Esophagus (tissue), 2 donors: ENCODE data around the gene GMEB2. TPM values are rescaled to one million over a fixed set of nuclear protein-coding genes. Genes with fewer than 3 reads are reported as not detected.
A peak's percentile ranks its signal among the peaks of the same experiment; 100 is the strongest.
"Not testable (repeated sequence)": the region's sequence is repeated elsewhere in the genome, so short reads cannot be mapped to it uniquely, and the experiment has no call there.

ENCODE experiments used
- H3K27ac ChIP-seq, 2 donors: one replicate each; pipeline ENCODE4 v1.5.1; 2013; ENCODE audit warnings: low read depth in 2 of 2, mild to moderate bottlenecking in 2 of 2, inconsistent platforms in 1 of 2, low read length in 1 of 2, moderate library complexity in 1 of 2
- H3K27me3 ChIP-seq, 2 donors: one replicate each; pipeline ENCODE4 v1.6.1; 2013; ENCODE audit warnings: low read length in 2 of 2, control low read depth in 1 of 2, mild to moderate bottlenecking in 1 of 2; ENCODE audit not compliant: insufficient read depth in 2 of 2, control insufficient read depth in 1 of 2
- H3K36me3 ChIP-seq, 2 donors: one replicate each; pipeline ENCODE4 v1.6.1; 2013; ENCODE audit warnings: low read length in 1 of 2; ENCODE audit not compliant: control insufficient read depth in 2 of 2, insufficient read depth in 2 of 2
- H3K4me1 ChIP-seq, 2 donors: one replicate each; pipeline ENCODE4 v1.6.1; 2013; ENCODE audit warnings: low read length in 1 of 2; ENCODE audit not compliant: control insufficient read depth in 2 of 2, insufficient read depth in 2 of 2
- H3K4me3 ChIP-seq, 2 donors: one replicate each; pipeline ENCODE4 v1.5.1; 2013; ENCODE audit warnings: low read length in 2 of 2, mild to moderate bottlenecking in 2 of 2, low read depth in 1 of 2, moderate library complexity in 1 of 2
- H3K9me3 ChIP-seq, 2 donors: one replicate each; pipeline ENCODE4 v1.6.1; 2013; ENCODE audit warnings: mild to moderate bottlenecking in 2 of 2, low read depth in 1 of 2, low read length in 1 of 2, moderate library complexity in 1 of 2; ENCODE audit not compliant: control insufficient read depth in 2 of 2, insufficient read depth in 1 of 2
- WGBS, 2 donors: extraction: QIAGEN DNeasy Blood & Tissue Kit; methylation state at CpG; one replicate each; pipeline ENCODE4 v1.1.7; 2013; 5-methylcytosine and 5-hydroxymethylcytosine counted together
- polyA plus RNA-seq, 2 donors: library from polyadenylated mRNA; stranded (reverse); fragments of 200-250 nt; gene quantifications; one replicate each; pipeline ENCODE4 v1.2.3, GENCODE V29; 2013
- donor health status: healthy with polysubstance abuse.
- donor health status: Bipolar disorder and iron deficiency.

GMEB2 gene
- polyA plus RNA-seq, 2 donors: 7.6 to 8.8 TPM

DNA sequence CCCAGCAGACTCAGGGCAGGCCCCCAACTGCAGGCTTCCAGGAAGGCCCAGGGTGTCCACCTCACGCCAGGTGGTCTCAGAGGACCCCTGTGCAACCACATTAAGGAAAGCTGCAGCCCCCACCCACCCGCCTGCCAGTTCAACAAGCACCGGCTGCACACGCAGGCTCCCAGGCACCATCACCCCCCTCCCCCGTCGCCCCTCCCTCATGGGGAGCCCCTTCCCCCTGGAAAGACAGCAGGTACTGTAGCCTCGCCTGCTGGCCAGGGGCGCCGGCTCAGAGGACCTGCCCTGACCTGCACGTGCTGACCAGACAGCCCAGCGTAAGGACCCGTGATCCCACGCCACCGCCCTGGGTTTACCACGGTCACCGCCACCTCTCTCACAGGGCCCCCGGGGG is 13.8 kb upstream of the GMEB2 start:
- H3K27me3 ChIP-seq, H3K9me3 ChIP-seq, H3K4me1 ChIP-seq, H3K36me3 ChIP-seq: not testable (repeated sequence)
- 59 to 69% methylated on average over 6 to 17 of the region's 17 CpGs for WGBS, 2 donors
- Histone ChIP-seq H3K27ac (peak overlapping the region in 1 of 2 donors; percentile 9), H3K4me3 (peak overlapping the region in 1 of 2 donors; percentile 10)

DNA sequence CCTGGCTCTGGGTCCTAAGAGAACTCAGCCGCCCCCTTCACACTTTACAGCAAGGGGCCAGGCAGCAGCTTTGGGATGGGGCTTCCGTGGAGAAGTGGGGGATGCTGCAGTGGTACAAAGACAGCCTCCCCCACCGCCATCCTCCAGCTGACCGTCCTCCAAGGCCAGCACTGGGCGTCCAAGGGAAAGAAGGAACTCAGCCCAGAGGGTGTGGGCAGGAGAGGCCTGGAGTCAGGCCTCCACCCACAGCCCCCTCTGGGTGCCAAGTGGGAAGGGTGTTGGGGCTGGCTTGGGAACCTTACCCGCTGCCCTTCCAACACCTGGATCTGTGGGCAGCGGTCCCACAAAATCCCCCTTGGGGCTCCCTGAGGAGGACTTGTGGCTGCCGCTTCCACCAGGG is 13.2 kb upstream of the GMEB2 start:
- H3K9me3 ChIP-seq: no peaks in the 10 kb centered on the region
- WGBS, 2 donors: 67 to 74% methylated on average over 7 to 8 of the region's 8 CpGs
- H3K27ac ChIP-seq: peak overlapping the region in 1 of 2 donors; percentile 68
- H3K27me3 ChIP-seq: no peaks in the 10 kb centered on the region
- H3K4me3 ChIP-seq: peak overlapping the region; percentile 5 to 17
- H3K36me3 ChIP-seq: no peaks in the 10 kb centered on the region
- H3K4me1 ChIP-seq: peaks cover 0 to 5% of the 10 kb centered on the region in 2 donors

DNA sequence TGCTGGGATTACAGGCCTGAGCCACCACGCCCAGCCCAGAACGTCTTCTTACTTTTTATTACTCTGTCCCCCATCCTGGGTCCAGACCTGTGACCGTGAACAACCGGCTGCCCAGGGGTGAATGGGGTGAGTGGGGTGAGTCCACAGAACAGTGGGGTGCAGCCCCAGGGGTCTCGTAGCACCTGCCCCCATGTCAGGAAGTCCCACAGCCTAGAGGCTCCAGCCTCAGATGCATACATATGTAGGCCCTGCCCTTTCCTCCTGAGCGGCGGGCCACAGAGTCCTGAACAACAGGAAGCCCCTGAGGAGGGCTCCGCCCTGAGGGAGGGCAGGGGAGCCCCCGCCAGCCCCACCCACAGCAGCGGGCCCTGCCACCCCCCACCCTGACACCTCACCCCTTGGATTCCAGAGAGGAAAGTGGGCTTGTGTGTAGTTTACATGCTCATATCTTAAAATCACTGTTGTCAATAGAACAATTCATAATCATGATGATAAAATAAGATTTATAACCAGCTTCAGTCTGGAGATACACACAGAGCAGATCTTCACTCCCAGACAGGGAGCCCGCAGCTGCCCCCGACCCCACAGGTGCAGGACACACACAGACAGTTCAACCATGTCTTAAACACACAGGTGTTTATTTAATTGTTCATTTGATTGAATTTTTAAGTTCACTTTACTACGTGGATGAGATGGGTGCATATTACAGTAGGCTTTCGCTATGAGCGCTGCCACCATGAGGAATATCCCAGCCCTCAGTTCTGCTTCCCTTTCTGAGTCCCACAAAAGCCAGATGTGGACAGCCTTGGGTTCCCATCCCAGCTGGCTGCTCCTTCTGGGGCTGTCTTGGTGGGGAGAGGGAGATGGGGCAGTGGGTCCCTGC is 12.4 kb upstream of the GMEB2 start:
- H3K27ac ChIP-seq: peak overlapping the region; percentile 54 to 68
- peaks cover 0 to 5% of the 10 kb centered on the region in 2 donors for H3K4me1 ChIP-seq
- 58 to 62% methylated on average over 15 of the region's 15 CpGs for WGBS, 2 donors
- H3K36me3 ChIP-seq: no peaks in the 10 kb centered on the region
- H3K9me3 ChIP-seq: no peaks in the 10 kb centered on the region
- H3K4me3 ChIP-seq: peak overlapping the region in 1 of 2 donors; percentile 5
- no peaks in the 10 kb centered on the region for H3K27me3 ChIP-seq

DNA sequence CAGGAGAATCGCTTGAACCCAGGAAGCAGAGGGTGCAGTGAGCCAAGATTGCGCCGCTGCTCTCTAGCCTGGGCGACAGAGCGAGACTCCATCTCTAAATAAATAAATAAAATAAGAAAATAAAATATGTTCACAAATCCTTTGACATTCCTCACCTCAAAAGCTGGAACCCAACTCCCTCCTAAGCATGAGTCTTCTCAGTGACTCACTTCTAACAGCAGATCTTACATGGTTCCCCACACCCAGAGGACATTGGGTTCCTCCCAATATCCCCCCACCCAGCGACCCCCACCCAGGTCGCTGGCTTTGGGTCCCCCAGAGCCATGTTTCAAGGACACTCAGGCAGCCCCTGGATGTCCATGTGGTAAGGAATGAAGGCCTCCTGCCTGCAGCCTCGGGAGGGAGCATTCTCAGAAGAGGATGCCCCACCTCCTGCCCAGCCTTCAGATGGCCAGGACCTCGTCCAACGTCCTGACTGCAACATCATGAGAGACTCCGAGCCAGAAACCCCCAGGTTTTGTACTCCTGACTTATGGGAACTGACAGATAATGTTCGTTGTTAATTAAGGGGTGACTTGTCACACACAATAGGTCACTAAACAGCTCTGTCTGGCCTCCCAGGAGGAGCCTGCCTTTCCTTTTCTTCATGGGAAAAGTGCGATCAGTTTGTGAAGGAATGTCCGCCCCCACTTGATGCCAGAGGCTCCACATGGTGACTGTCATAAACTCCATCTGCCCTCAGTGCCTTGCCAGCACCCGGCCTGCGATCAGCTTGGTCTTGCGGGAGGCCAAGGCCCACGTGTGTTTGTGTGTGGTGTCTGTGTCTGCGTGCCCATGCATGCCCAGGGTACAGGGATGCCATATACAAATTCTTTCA is 10.1 kb upstream of the GMEB2 start:
- Histone ChIP-seq H3K9me3 (no peaks in the 10 kb centered on the region), H3K27ac (no peak overlapping the region), H3K4me3 (no peak overlapping the region), H3K27me3 (no peaks in the 10 kb centered on the region), H3K4me1 (peaks cover 0 to 5% of the 10 kb centered on the region in 2 donors), H3K36me3 (no peaks in the 10 kb centered on the region)
- 65 to 69% methylated on average over 18 to 19 of the region's 19 CpGs for WGBS, 2 donors

DNA sequence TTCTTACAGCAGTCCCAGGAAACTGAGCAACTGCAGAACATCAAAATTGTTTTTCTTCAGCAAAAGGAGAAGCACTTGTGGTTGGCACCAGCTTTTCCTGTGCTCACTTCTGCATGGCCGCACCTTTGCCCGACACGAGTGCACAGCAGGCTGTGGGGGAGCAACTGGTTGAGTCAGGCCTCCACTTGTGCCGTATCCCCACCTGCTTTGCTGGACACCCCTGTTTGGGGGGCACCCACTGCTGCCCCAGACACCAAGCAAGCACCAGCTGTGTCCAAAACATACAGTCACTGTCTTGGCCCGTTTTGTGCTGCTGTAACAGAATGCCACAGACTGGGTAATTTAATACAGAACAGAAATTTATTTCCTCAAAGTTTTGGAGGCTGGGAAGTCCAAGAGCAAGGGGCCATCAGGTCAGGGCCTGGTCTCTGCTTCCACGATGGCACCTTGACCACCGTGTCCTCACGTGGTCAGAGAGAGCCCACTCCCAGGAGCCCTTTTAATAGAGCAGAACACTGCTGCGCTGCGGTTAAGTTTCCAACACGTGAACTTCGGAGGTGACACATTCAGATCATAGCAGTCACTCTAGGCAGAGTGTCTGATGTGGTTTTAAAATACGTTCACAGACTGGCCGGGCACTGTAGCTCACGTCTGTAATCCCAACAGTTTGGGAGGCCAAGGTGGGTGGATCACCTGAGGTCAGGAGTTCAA is 8.7 kb upstream of the GMEB2 start:
- Histone ChIP-seq H3K27me3 (no peaks in the 10 kb centered on the region), H3K36me3 (no peaks in the 10 kb centered on the region), H3K9me3 (no peaks in the 10 kb centered on the region), H3K27ac (peak overlapping the region; percentile 12 to 71), H3K4me3 (no peak overlapping the region), H3K4me1 (peaks cover 2 to 5% of the 10 kb centered on the region in 2 donors)
- WGBS, 2 donors: 72 to 74% methylated on average over 15 of the region's 15 CpGs

DNA sequence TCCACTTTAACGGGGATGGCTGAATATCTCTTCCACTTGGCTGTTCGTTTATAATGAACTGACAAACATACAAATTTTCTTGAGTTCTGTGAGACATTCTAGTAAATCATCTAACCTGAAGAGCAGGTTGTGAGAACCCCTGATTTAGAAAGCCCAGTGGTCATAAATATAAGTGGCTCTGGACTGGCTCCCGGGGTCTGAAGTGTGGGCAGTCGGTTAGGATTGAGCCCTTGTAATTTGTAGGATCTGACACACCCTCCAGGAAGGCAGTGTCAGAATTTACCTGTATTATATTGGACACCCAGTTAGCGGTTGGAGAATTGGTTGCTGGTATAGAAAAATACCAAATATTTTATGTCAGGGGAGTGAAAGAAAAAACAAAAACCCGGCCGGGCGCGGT is 6.8 kb upstream of the GMEB2 start:
- no peaks in the 10 kb centered on the region for H3K36me3 ChIP-seq
- no peaks in the 10 kb centered on the region for H3K27me3 ChIP-seq
- no peak overlapping the region for H3K27ac ChIP-seq
- no peak overlapping the region for H3K4me3 ChIP-seq
- peaks cover 2 to 5% of the 10 kb centered on the region in 2 donors for H3K4me1 ChIP-seq
- no peaks in the 10 kb centered on the region for H3K9me3 ChIP-seq
- WGBS, 2 donors: 85 to 86% methylated on average over 9 of the region's 9 CpGs

DNA sequence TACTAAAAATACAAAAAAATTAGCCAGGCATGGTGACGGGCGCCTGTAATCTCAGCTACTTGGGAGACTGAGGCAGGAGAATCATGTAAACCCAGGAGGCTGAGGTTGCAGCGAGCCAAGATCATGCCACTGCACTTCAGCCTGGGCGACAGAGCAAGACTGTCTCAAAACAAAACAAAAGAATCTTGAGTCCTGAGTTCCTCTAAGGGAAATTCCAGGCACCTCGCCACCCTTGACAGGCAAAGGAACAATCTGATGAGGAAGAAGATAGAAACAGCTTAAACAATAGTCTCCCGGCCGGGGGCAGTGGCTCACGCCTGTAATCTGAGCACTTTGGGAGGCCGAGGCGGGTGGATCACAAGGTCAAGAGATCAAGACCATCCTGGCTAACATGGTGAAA is 4.5 kb upstream of the GMEB2 start:
- not testable (repeated sequence) for H3K27me3 ChIP-seq, H3K9me3 ChIP-seq, H3K4me3 ChIP-seq, H3K27ac ChIP-seq, H3K36me3 ChIP-seq, H3K4me1 ChIP-seq
- WGBS, 2 donors: 48 to 49% methylated on average over 10 of the region's 10 CpGs

DNA sequence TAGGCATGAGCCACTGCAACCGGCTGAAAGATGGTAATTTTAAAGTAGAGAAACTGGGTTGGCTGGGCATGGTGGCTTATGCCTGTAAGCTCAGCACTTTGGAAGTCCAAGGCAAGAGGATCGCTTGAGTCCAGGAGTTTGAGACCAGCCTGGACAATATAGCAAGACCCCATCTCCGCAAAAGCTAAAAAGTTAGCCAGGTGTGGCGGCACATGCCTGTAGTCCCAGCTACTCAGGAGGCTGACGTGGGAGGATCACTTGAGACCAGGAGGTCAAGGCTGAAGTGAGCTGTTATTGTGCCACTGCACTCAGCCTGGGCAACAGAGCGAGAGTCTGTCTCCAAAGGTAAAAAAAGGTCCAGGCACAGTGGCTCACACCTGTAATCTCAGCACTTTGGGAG is 4.1 kb upstream of the GMEB2 start:
- H3K9me3 ChIP-seq, H3K27me3 ChIP-seq, H3K4me3 ChIP-seq, H3K4me1 ChIP-seq, H3K36me3 ChIP-seq, H3K27ac ChIP-seq: not testable (repeated sequence)
- WGBS, 2 donors: 90 to 95% methylated on average over 6 of the region's 6 CpGs

DNA sequence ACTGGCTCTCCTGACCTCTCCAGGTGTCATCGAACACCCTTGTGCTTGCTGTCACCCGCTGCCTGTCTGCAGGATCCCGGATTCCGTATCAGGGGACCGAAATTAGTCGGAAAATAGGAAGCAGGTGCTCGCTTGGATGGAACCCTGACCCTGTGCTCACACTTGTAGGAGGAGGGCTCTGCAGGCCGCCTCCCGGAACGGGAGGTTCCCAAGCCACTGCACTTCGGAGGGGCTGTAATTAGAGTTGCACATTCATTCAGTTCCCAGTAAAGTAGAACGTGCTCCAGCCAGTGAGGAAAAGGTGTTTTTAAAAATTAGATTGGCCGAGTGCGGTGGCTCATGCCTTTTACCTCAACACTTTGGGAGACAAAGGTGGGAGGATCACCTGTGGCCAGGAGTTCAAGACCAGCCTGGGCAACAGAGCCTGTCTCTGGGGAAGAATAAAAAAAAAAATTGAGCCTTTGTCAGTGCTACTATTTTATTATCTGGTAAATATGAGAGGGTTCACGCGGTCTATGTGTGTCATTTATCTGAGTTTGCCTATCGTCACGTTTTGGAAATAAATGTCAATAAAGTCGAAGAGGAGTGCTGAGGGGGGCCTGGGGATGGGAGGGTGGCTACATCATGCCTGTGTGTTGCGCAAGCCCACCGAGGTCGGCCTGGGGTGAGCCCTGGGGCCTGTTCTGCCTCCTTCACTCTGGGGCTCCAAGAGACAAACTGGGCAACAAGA is 1.5 kb upstream of the GMEB2 start:
- 19 to 22% methylated on average over 22 of the region's 22 CpGs for WGBS, 2 donors

More for the DNA sequence above, 1.5 kb upstream of the GMEB2 start:
- peaks cover 2 to 4% of the 10 kb centered on the region in 2 donors for H3K4me1 ChIP-seq
- H3K36me3 ChIP-seq: no peaks in the 10 kb centered on the region
- peak overlapping the region; percentile 81 to 99 for H3K4me3 ChIP-seq
- no peaks in the 10 kb centered on the region for H3K27me3 ChIP-seq
- H3K27ac ChIP-seq: peak overlapping the region; percentile 98 to 99
- H3K9me3 ChIP-seq: no peaks in the 10 kb centered on the region
